ENCODE data around the gene STARD8. TPM values are rescaled to one million over a fixed set of nuclear protein-coding genes. Genes with fewer than 3 reads are reported as not detected.
"Not testable (repeated sequence)": the region's sequence is repeated elsewhere in the genome, so short reads cannot be mapped to it uniquely, and the experiment has no call there.

STARD8 gene
- total RNA-seq, 4 donors from 2014 or later = 0.60 to 11.6 (median 3.2) TPM

DNA sequence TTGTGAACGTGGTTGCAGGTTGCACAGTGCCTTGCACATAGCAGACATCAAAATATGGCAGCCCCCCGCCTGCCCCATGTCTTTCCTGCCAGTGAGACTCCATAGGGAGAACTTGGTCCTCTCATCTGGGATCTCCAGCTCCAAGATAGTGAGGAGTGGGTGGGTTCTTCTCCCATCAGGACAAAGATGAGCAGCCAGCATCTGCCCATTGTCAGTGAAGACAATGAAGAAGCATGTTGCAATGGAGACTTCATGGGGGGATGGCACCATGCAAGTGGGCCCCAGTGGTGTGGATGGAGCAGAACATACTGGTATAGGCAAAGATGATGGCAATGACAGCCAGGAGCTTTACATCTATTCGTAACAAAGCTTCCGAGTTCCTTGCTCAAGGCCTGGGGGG is 80.2 kb downstream of the STARD8 start:
- Histone ChIP-seq H3K4me1 (no peaks in the 10 kb centered on the region), H3K9me3 (no peaks in the 10 kb centered on the region), H3K27ac (no peak overlapping the region), H3K4me3 (no peak overlapping the region), H3K27me3 (no peaks in the 10 kb centered on the region), H3K36me3 (no peaks in the 10 kb centered on the region)
- DNase-seq = no peak
- intact Hi-C loops (cut with DNase I; ENCODE audit: low total_unique reads) (no loop called here), in situ Hi-C loops (cut with MboI; ENCODE audit: low pct_ligation_motif_present in 1 of 4, low pct_unique_long_range_greater_than_20kb in 1 of 4, low sequenced_read_pairs in 3 of 4) (no loop called here)
- 74% methylated on average over 4 of the region's 4 CpGs; no CpG with 5 or more reads in 1 of the 2 donors for WGBS, 2 donors (ENCODE audit: low coverage in 1 of 2)
- TF ChIP-seq EP300 (IDR thresholded peaks at IDR 0.05; ENCODE audit: low read depth) = no peak
- TF ChIP-seq POLR2A (IDR thresholded peaks at IDR 0.05) = no peak
- no peak for TF ChIP-seq POLR2AphosphoS5 (IDR thresholded peaks at IDR 0.05)
- TF ChIP-seq, protein P1, sequence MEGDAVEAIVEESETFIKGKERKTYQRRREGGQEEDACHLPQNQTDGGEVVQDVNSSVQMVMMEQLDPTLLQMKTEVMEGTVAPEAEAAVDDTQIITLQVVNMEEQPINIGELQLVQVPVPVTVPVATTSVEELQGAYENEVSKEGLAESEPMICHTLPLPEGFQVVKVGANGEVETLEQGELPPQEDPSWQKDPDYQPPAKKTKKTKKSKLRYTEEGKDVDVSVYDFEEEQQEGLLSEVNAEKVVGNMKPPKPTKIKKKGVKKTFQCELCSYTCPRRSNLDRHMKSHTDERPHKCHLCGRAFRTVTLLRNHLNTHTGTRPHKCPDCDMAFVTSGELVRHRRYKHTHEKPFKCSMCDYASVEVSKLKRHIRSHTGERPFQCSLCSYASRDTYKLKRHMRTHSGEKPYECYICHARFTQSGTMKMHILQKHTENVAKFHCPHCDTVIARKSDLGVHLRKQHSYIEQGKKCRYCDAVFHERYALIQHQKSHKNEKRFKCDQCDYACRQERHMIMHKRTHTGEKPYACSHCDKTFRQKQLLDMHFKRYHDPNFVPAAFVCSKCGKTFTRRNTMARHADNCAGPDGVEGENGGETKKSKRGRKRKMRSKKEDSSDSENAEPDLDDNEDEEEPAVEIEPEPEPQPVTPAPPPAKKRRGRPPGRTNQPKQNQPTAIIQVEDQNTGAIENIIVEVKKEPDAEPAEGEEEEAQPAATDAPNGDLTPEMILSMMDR (IDR thresholded peaks at IDR 0.05) = no peak

DNA sequence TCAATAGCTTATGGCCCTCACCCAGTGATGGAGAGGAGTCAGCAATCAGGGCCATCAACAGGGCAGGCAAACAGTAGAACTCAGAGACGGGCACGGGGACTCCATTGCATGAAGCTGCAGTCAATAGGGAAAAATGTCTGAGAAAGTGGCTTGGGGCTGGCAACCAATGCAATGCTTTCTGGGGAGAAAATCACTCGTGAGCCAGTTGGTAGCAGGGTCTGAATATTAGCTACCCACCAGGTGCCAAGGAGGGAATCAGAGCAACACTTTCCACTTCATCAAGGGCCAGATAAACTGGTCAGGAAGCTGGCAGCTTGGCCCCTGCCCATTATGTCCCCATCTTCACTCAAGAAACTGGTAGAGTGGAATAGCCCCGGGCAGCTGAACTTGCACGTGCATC is 80.7 kb downstream of the STARD8 start:
- 77% methylated on average over 5 of the region's 5 CpGs; no CpG with 5 or more reads in 1 of the 2 donors for WGBS, 2 donors (ENCODE audit: low coverage in 1 of 2)
- Histone ChIP-seq H3K4me3 (no peak overlapping the region), H3K4me1 (no peaks in the 10 kb centered on the region), H3K27me3 (no peaks in the 10 kb centered on the region), H3K27ac (no peak overlapping the region), H3K9me3 (no peaks in the 10 kb centered on the region), H3K36me3 (no peaks in the 10 kb centered on the region)
- DNase-seq = no peak
- intact Hi-C loops (cut with DNase I; ENCODE audit: low total_unique reads) (no loop called here), in situ Hi-C loops (cut with MboI; ENCODE audit: low pct_ligation_motif_present in 1 of 4, low pct_unique_long_range_greater_than_20kb in 1 of 4, low sequenced_read_pairs in 3 of 4) (no loop called here)
- TF ChIP-seq POLR2A (IDR thresholded peaks at IDR 0.05) = no peak
- TF ChIP-seq POLR2AphosphoS5 (IDR thresholded peaks at IDR 0.05) = no peak
- TF ChIP-seq, protein P1 (IDR thresholded peaks at IDR 0.05) = no peak
- no peak for TF ChIP-seq EP300 (IDR thresholded peaks at IDR 0.05; ENCODE audit: low read depth)

DNA sequence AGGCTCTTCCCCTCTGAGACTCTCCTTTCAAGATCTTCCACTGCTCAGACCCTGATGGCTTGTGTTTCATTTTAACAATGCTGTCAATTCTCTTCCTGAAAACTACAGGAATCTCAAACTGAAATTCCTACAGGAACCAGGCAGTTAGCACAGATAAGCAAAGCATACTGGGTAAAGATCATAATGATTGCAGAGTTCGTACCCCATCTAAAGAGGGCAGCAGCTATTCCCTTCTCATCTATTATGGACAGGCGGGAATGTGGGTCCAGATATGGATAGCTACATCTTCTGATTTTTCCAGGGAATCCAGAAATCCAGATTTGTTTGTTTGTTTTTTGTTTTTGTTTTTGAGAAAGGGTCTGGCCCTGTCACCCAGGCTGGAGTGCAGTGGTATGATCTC is 83.8 kb downstream of the STARD8 start:
- no peak overlapping the region for H3K4me3 ChIP-seq
- H3K27me3 ChIP-seq = no peaks in the 10 kb centered on the region
- no peaks in the 10 kb centered on the region for H3K4me1 ChIP-seq
- no peak overlapping the region for H3K27ac ChIP-seq
- in situ Hi-C loops (cut with MboI; ENCODE audit: low pct_ligation_motif_present in 1 of 4, low pct_unique_long_range_greater_than_20kb in 1 of 4, low sequenced_read_pairs in 3 of 4) (no loop called here), intact Hi-C loops (cut with DNase I; ENCODE audit: low total_unique reads) (no loop called here)
- no peak for TF ChIP-seq POLR2A (IDR thresholded peaks at IDR 0.05)
- DNase-seq = no peak
- WGBS, 2 donors (ENCODE audit: low coverage in 1 of 2) = 62% methylated on average over 2 of the region's 2 CpGs; no CpG with 5 or more reads in 1 of the 2 donors
- H3K9me3 ChIP-seq = no peaks in the 10 kb centered on the region
- H3K36me3 ChIP-seq = no peaks in the 10 kb centered on the region

DNA sequence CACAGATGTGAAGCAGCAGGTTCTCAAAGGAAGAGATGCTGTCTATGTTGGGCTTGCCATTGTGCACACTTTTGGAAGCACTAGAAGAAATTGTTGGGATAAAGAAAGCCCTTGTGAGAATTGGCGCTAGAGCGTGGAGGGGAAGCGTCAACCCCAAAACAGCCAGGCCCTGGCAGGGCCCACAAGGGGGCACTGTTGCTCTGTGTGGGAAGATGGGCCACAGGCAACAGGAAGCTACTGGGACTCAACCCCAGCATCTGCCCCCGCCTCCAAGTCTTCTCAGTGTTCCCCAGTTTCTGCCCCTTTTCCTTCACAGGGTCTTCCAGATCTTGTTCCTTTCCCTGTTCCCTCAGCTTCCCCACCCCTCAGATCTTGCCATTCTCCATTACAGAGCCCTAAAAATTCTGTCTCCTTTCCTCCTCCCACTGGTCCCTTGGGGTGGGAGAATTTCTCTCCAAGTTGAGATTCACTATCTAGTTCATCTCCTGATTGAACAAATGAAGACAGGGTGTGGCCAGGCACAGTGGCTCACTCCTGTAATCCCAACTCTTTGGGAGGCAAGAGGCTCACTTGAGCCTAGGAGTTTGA is 85.5 kb downstream of the STARD8 start:
- H3K4me3 ChIP-seq = no peak overlapping the region
- H3K4me1 ChIP-seq = no peaks in the 10 kb centered on the region
- intact Hi-C loops (cut with DNase I; ENCODE audit: low total_unique reads) = no loop called here
- H3K27ac ChIP-seq = no peak overlapping the region
- DNase-seq = peak; percentile 61
- H3K9me3 ChIP-seq = no peaks in the 10 kb centered on the region
- no peaks in the 10 kb centered on the region for H3K27me3 ChIP-seq
- no peaks in the 10 kb centered on the region for H3K36me3 ChIP-seq
- TF ChIP-seq, protein P1 (IDR thresholded peaks at IDR 0.05) = peak; percentile 37 to 65 (median 57)
- TF ChIP-seq EP300 (IDR thresholded peaks at IDR 0.05; ENCODE audit: low read depth) = no peak
- no peak for TF ChIP-seq POLR2AphosphoS5 (IDR thresholded peaks at IDR 0.05)
- TF ChIP-seq POLR2A (IDR thresholded peaks at IDR 0.05) = no peak
- in situ Hi-C loops (cut with MboI; ENCODE audit: low pct_ligation_motif_present in 1 of 4, low pct_unique_long_range_greater_than_20kb in 1 of 4, low sequenced_read_pairs in 3 of 4) = no loop called here
- WGBS, 2 donors (ENCODE audit: low coverage in 1 of 2) = 37% methylated on average over 4 of the region's 4 CpGs; no CpG with 5 or more reads in 1 of the 2 donors

DNA sequence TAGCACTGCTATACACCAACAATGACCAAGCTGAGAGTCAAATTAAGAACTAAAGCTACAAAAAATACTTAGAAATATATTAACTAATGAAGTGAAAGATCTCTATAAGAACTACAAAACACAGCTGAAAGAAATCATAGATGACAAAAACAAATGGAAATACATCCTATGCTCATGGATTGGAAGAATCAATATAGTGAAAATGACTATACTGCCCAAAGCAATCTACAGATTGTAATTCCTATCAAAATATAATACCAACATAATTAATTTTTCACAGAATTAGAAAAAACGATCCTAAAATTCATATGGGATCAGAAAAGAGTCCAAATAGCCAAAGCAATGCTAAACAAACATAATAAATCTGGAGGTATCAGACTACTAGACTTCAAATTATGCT is 87.8 kb downstream of the STARD8 start:
- Histone ChIP-seq H3K27me3 (no peaks in the 10 kb centered on the region), H3K27ac (no peak overlapping the region), H3K4me1 (no peaks in the 10 kb centered on the region), H3K4me3 (no peak overlapping the region), H3K9me3 (no peaks in the 10 kb centered on the region), H3K36me3 (no peaks in the 10 kb centered on the region)
- TF ChIP-seq, protein P1 (IDR thresholded peaks at IDR 0.05) = no peak
- no peak for TF ChIP-seq POLR2A (IDR thresholded peaks at IDR 0.05)
- no peak for TF ChIP-seq POLR2AphosphoS5 (IDR thresholded peaks at IDR 0.05)
- no peak for TF ChIP-seq EP300 (IDR thresholded peaks at IDR 0.05; ENCODE audit: low read depth)
- in situ Hi-C loops (cut with MboI; ENCODE audit: low pct_ligation_motif_present in 1 of 4, low pct_unique_long_range_greater_than_20kb in 1 of 4, low sequenced_read_pairs in 3 of 4) (no loop called here), intact Hi-C loops (cut with DNase I; ENCODE audit: low total_unique reads) (no loop called here)
- WGBS, 2 donors (ENCODE audit: low coverage in 1 of 2) = 10% methylated on average over 1 of the region's 1 CpG; no CpG with 5 or more reads in 1 of the 2 donors
- no peak for DNase-seq

DNA sequence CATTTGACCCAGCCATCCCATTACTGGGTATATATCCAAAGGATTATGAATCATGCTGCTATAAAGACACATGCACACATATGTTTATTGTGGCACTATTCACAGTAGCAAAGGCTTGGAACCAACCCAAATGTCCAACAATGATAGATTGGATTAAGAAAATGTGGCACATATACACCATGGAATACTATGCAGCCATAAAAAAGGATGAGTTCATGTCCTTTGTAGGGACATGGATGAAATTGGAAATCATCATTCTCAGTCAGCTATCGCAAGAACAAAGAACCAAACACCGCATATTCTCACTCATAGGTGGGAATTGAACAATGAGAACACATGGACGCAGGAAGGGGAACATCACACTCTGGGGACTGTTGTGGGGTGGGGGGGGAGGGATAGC is 94.4 kb downstream of the STARD8 start:
- in situ Hi-C loops (cut with MboI; ENCODE audit: low pct_ligation_motif_present in 1 of 4, low pct_unique_long_range_greater_than_20kb in 1 of 4, low sequenced_read_pairs in 3 of 4); H3K27ac ChIP-seq; H3K9me3 ChIP-seq; H3K4me1 ChIP-seq; H3K4me3 ChIP-seq; H3K36me3 ChIP-seq; intact Hi-C loops (cut with DNase I; ENCODE audit: low total_unique reads); H3K27me3 ChIP-seq; DNase-seq: not testable (repeated sequence)
- WGBS, 2 donors (ENCODE audit: low coverage in 1 of 2) = 88% methylated on average over 3 of the region's 3 CpGs; no CpG with 5 or more reads in 1 of the 2 donors
